Measurements from ENCODE around the gene CLEC5A.

GRCh38 chr7:141884539-141885225 lies 62.1 kb downstream of the CLEC5A start:
- TF ChIP-seq CTCF (IDR thresholded peaks at IDR 0.05): no peak
- no peak for TF ChIP-seq POLR2A (IDR thresholded peaks at IDR 0.05)
- TF ChIP-seq POLR2AphosphoS5 (IDR thresholded peaks at IDR 0.05): no peak
